ENCODE data around the gene FSHB.

The FSHB gene

DNA sequence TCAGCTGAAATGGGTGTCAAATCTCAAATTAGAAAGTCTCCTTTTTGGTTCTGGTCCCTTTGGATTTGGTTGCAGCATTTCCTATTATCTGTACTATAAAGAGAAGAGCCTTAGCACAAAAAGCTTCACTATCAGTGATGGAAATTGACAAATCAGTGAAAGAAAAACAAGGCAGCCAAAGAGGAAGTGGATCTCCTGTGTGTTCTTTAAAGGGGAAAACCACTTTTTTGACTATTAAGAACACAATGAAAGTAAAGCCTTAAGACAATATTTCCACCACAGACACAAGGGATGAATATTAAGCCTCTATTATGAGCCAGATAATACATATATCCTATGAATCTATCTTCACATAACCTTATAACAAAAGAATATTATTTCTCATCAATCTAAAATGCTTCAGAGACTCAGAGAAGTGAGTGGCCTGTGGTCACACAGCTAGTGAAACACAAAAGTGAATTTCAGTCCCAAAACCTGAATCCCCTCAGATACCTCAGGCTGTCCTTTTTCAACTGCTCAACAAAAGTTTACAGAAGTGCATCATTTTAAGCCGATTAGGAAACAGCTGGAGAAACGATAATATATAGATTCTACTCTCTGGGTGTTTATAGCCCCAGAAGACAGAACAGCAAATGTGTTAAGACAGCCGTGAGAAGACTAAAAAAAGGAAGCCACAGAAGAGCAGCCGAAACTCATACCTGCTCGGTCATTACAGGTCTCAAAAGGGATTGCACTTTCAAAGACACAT, 24.4 kb upstream of the FSHB start:
- TF ChIP-seq, protein P1, sequence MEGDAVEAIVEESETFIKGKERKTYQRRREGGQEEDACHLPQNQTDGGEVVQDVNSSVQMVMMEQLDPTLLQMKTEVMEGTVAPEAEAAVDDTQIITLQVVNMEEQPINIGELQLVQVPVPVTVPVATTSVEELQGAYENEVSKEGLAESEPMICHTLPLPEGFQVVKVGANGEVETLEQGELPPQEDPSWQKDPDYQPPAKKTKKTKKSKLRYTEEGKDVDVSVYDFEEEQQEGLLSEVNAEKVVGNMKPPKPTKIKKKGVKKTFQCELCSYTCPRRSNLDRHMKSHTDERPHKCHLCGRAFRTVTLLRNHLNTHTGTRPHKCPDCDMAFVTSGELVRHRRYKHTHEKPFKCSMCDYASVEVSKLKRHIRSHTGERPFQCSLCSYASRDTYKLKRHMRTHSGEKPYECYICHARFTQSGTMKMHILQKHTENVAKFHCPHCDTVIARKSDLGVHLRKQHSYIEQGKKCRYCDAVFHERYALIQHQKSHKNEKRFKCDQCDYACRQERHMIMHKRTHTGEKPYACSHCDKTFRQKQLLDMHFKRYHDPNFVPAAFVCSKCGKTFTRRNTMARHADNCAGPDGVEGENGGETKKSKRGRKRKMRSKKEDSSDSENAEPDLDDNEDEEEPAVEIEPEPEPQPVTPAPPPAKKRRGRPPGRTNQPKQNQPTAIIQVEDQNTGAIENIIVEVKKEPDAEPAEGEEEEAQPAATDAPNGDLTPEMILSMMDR (conservative IDR thresholded peaks at IDR 0.05) = no peak
- H3K27ac ChIP-seq = no peak overlapping the region

DNA sequence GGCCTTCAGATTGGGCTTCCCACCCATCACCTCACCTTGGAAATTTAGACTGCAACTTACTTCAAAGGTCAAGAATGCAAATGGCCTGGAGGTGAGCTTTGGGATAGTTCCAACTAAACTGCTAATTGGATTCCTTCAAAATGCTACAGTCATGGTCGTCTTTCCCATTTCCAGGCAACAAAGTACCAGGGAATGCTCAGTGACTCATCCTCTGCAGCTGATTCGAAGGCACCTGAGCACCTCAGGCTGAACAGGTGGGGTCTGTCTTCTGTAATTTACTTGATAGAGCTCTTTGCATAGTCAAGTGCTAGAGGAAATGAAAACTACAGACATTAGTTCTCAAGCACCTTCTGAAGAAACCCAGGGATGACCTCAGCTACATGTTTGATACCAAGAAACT, 20.5 kb upstream of the FSHB start:
- TF ChIP-seq, protein P1 (conservative IDR thresholded peaks at IDR 0.05) = no peak
- no peak overlapping the region for H3K27ac ChIP-seq

DNA sequence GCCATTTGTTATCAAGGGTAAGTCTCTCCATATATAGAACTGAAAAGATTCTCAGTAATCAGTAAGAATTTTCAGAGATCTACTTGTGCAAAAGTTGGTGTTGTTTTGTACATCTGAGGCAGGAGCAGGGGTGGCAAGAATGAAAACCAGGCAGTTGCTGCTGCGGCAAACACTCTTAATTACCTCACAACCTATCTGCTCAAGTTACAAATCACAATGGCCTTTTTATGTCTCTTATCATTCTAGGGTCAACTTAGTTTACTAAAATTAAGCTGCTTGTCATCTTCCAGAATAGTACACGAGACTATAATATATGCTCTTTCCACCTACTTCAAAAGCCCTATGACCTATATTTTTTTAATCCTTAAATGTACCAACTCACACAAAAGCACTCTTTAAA, 14.3 kb upstream of the FSHB start:
- TF ChIP-seq, protein P1 (conservative IDR thresholded peaks at IDR 0.05) = no peak
- no peak overlapping the region for H3K27ac ChIP-seq

DNA sequence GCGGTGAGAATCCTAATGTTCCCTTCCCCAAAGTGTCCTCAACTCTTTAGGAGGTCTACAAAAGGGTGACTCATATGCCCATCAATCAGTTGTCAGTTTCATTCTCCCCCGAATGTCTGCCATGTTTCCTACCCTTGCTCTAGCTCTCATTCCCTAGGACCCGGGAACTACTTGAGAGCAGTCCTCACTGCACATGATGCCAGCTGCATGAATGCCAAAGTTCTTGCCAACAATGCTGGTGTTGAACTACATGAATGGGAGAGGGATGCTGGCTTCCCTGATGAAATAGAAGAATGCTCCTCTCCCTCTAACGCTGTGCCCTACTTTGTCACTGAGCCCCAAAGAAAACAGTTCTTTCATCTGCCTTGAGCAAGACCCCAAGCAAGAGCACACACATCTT, 12.5 kb upstream of the FSHB start:
- no peak overlapping the region for H3K27ac ChIP-seq
- TF ChIP-seq, protein P1 (conservative IDR thresholded peaks at IDR 0.05) = no peak

DNA sequence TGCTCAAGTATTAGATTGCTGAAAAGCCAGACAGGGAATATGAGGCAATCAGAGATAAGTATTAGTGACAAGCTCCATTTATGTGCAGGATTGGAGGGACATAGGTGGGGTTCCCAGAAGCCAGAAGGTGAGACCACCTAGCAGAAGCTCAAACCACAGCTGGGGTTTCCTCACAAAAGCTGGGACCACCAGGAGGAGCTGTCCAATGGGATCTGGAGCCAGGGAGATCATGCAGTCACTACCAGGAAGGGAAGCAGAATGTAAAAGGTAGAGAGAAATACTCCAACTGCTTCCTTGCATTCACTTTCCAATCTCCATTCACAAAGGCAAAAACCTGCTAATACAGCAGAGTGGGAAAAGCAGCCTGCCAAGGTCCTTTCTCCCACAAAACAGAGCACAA, 5.2 kb upstream of the FSHB start:
- TF ChIP-seq, protein P1 (conservative IDR thresholded peaks at IDR 0.05) = no peak
- H3K27ac ChIP-seq = no peak overlapping the region

DNA sequence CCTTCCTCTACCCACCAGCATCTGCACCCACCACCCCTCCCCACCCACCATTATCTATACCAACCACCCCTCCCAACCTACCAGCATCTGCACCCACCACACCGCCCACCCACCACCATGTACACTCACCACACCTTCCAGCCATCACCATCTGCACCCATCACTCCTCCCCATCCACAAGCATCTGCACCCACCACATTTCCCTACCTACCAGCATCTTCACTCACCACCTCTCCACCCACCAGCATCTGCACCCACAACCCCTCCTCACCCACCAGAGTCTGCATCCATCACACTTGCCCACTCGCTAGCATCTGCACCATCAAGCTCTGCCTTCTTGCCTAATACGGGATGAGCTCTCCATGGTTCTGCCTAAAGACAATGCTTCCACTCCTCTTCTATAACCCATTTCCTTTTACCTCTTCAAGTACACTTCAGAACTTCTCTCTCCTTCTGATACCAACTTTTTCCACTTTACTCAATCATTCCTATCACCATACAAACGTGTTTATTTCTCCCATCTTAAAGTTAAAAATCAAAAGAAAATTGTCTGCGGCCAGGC, 2.4 kb upstream of the FSHB start:
- TF ChIP-seq, protein P1 (conservative IDR thresholded peaks at IDR 0.05) = no peak
- H3K27ac ChIP-seq = no peak overlapping the region

DNA sequence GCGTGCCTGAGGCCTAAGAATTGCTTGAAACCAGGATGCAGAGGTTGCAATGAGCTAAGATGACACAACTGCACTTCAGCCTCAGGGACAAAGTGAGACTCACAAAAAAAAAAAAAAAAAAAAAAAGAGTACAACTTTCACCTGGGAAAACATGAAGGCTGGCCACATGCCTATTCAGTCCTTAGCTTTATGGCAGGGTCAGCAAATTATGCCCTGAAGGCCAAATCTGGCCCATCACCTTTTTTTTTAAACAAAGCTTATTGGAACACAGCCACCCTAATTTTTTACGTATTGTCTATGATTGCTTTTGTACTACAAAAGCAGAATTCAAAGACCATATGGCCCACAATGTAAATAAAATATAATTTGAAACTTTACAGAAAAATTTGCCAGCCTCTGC, 8.2 kb downstream of the FSHB start:
- TF ChIP-seq, protein P1 (conservative IDR thresholded peaks at IDR 0.05) = no peak
- no peak overlapping the region for H3K27ac ChIP-seq
